WTC11 (cell line): ENCODE results near the gene NELL2.

Experiments
- CREB1 ChIP-seq: sonication (generic); formaldehyde crosslinking; IDR thresholded peaks from 2 replicates; pipeline ENCODE4 v1.8.0; 2023; ENCODE audit warnings: mild to moderate bottlenecking, missing genetic modification reagents
- E2F4 ChIP-seq: sonication (generic); formaldehyde crosslinking; IDR thresholded peaks from 2 replicates; pipeline ENCODE4 v1.8.1; 2022; ENCODE audit warnings: low read depth, mild to moderate bottlenecking, moderate library complexity, missing genetic modification reagents, borderline replicate concordance
- ETV6 ChIP-seq: sonication (generic); formaldehyde crosslinking; IDR thresholded peaks from 2 replicates; pipeline ENCODE4 v1.8.1; 2022; ENCODE audit warnings: mild to moderate bottlenecking, missing genetic modification reagents
- IRF2 ChIP-seq: sonication (generic); formaldehyde crosslinking; IDR thresholded peaks from 2 replicates; pipeline ENCODE4 v1.8.0; 2022; ENCODE audit warnings: low read depth, missing genetic modification reagents, borderline replicate concordance
- NFYB ChIP-seq: sonication (generic); formaldehyde crosslinking; conservative IDR thresholded peaks from 2 replicates; pipeline ENCODE4 v1.8.0; 2022; ENCODE audit warnings: low read depth, missing genetic modification reagents
- NR2C2 ChIP-seq: sonication (generic); formaldehyde crosslinking; IDR thresholded peaks from 2 replicates; pipeline ENCODE4 v1.8.0; 2022; ENCODE audit warnings: mild to moderate bottlenecking, missing genetic modification reagents
- NR3C1 ChIP-seq: sonication (generic); formaldehyde crosslinking; conservative IDR thresholded peaks from 2 replicates; pipeline ENCODE4 v1.8.1; 2023; ENCODE audit warnings: low read depth, mild to moderate bottlenecking, missing genetic modification reagents
- USF2 ChIP-seq: sonication (generic); formaldehyde crosslinking; IDR thresholded peaks from 2 replicates; pipeline ENCODE4 v1.8.1; 2023; ENCODE audit warnings: mild to moderate bottlenecking, missing genetic modification reagents, moderate library complexity
- ZNF121 ChIP-seq: sonication (generic); formaldehyde crosslinking; IDR thresholded peaks from 2 replicates; pipeline ENCODE4 v1.8.0; 2023; ENCODE audit warnings: missing genetic modification reagents
- ZNF138 ChIP-seq: sonication (generic); formaldehyde crosslinking; conservative IDR thresholded peaks from 2 replicates; pipeline ENCODE4 v1.8.1; 2022; ENCODE audit warnings: mild to moderate bottlenecking, moderate library complexity, missing genetic modification reagents
- TF ChIP-seq, protein P1 (sequence below): sonication (generic); formaldehyde crosslinking; IDR thresholded peaks from 2 replicates; pipeline ENCODE4 v1.8.1; 2022; ENCODE audit warnings: low read depth, missing genetic modification reagents, borderline replicate concordance
- TF ChIP-seq, protein P2 (sequence below): fragments of 200-600 bp; IDR thresholded peaks from 2 replicates; pipeline ENCODE4 v1.8.0; 2022; ENCODE audit warnings: antibody characterized with exemption

DNA sequence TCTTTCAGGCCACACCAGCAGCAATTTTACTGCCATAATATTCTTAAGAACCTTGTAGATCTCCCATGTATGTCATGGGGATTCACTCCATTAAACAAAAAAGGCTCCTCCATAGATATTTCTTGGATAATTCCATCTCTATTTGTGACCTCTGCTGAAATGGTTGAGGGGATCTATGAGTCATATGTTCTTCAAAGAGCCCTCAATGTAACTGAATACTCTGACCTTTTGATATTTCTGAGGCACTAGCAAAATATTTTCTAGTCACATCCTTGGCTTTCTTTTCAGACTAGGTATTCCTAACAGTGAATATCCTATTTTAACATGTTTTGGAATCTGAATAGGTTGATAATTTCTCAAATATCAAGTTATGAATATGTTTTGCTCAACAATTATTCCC is 6.6 kb downstream of the NELL2 start:
- TF ChIP-seq, protein P1, sequence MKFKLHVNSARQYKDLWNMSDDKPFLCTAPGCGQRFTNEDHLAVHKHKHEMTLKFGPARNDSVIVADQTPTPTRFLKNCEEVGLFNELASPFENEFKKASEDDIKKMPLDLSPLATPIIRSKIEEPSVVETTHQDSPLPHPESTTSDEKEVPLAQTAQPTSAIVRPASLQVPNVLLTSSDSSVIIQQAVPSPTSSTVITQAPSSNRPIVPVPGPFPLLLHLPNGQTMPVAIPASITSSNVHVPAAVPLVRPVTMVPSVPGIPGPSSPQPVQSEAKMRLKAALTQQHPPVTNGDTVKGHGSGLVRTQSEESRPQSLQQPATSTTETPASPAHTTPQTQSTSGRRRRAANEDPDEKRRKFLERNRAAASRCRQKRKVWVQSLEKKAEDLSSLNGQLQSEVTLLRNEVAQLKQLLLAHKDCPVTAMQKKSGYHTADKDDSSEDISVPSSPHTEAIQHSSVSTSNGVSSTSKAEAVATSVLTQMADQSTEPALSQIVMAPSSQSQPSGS = no peak
- TF ChIP-seq NR2C2 (CRISPR knock-in tag) (no peak), ZNF138 (CRISPR knock-in tag) (no peak), ZNF121 (CRISPR knock-in tag) (no peak), ETV6 (CRISPR knock-in tag) (no peak), CREB1 (CRISPR knock-in tag) (no peak), E2F4 (CRISPR knock-in tag) (no peak), USF2 (no peak), NFYB (CRISPR knock-in tag) (no peak), IRF2 (CRISPR knock-in tag) (no peak), NR3C1 (CRISPR knock-in tag) (no peak)
- TF ChIP-seq, protein P2, sequence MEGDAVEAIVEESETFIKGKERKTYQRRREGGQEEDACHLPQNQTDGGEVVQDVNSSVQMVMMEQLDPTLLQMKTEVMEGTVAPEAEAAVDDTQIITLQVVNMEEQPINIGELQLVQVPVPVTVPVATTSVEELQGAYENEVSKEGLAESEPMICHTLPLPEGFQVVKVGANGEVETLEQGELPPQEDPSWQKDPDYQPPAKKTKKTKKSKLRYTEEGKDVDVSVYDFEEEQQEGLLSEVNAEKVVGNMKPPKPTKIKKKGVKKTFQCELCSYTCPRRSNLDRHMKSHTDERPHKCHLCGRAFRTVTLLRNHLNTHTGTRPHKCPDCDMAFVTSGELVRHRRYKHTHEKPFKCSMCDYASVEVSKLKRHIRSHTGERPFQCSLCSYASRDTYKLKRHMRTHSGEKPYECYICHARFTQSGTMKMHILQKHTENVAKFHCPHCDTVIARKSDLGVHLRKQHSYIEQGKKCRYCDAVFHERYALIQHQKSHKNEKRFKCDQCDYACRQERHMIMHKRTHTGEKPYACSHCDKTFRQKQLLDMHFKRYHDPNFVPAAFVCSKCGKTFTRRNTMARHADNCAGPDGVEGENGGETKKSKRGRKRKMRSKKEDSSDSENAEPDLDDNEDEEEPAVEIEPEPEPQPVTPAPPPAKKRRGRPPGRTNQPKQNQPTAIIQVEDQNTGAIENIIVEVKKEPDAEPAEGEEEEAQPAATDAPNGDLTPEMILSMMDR = no peak
